Dermis blood vessel endothelial cell (primary cell): ENCODE results near the gene THADA. TPM values are rescaled to one million over a fixed set of nuclear protein-coding genes. Genes with fewer than 3 reads are reported as not detected.
A peak's percentile ranks its signal among the peaks of the same experiment; 100 is the strongest.

Experiments
- DNase-seq: peaks from one replicate; pipeline ENCODE4 v3.0.0; 2010
- total RNA-seq: library from RNA; depleted of rRNA; stranded (reverse); fragments of >200 nt; gene quantifications from 2 replicates; pipeline ENCODE4 v1.2.3, GENCODE V29; 2014

THADA gene
- total RNA-seq, 1 donor from 2014 or later = 26.9 TPM

DNA sequence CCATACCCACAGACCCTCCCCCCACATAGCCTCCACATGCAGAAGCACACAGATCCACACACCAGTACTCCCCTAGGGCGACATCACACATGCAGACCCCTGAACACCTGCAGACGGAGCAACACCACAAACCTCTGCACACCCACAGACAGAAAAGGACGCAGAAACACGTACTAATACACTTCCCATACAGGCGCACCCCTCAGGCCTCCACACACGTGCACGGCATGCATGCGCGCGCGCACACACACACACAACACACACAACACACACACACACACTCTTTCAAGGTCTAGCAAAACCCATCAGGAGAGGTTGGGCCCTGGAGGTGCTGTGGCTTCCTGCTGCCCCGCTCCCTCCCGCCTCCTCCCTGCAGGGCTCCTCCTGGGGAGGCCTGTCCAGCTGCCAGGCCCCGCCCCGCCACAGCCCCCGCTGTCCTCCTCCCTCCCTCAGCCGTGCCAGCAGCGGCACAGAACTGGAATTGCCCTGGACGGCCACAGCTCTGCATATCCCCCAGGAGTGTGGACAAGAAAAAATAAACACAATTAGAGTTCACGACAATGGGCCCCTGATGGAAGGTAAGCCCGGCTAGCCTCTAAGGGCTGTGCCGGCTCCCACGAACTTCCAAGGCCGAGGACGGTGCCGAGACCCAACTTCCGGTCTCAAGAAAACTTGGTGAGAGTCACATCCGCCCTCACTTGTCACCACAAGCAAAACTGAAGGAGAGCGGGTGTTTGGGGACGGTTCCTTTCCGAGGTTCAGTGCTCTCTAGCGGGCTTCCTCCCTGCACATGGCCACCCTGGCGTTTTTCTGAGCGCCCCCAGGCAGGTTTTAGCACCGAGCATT, 376.2 kb downstream of the THADA start:
- peak; percentile 79 for DNase-seq

DNA sequence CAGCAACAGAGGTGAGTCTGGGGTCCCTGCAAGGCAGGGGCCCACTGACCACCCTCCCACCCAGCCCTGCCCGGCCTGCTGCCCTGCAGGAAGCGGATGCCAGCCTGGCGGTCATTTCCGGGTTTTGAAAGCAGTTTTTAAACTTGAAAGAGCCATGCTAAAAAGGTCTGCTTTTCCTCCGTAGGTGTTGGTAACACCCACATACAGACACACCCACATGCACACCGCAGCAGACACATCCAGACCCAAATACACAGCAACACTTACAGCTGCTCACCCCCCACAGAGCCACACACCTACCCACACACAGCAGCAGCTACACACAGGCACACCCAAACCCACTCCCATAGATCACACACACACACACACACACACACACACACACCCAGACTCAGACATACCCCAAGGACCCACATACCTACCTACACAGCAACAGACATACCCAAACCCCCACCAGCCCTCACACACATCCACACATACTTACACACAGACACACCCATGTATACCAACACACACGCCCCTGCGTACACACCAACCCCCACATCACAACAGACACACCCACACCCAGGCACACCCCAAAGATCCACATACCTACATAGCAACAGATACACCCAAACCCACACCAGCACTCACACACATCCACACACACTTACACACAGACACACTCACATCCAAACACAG, 377.0 kb downstream of the THADA start:
- peak; percentile 50 for DNase-seq

DNA sequence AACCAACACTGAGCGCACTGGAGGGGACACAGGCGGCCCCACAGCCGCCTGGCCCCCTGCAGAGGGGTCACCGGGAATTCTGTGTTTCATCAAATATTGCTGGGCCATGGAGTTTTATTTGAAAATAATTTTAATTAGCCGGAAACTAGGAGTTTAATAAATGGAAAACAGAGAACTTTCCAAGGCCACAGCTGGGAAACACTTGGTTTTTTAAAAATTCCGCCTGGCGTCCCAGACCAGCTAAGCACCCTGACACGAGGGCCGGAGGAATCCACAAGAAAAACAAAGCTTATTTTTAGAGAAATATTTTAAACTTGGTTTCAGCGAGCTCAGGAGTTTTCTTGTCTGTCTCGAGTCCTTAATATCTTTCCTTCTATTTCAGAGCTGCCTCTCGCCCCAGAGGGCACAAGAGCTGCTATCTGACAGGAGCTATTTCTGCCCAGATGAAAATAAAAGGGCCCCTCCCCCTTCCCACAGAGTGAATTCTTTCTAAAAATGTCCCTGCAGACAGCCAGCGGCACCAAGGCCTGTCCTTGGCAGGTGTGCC, 377.6 kb downstream of the THADA start:
- DNase-seq = no peak

DNA sequence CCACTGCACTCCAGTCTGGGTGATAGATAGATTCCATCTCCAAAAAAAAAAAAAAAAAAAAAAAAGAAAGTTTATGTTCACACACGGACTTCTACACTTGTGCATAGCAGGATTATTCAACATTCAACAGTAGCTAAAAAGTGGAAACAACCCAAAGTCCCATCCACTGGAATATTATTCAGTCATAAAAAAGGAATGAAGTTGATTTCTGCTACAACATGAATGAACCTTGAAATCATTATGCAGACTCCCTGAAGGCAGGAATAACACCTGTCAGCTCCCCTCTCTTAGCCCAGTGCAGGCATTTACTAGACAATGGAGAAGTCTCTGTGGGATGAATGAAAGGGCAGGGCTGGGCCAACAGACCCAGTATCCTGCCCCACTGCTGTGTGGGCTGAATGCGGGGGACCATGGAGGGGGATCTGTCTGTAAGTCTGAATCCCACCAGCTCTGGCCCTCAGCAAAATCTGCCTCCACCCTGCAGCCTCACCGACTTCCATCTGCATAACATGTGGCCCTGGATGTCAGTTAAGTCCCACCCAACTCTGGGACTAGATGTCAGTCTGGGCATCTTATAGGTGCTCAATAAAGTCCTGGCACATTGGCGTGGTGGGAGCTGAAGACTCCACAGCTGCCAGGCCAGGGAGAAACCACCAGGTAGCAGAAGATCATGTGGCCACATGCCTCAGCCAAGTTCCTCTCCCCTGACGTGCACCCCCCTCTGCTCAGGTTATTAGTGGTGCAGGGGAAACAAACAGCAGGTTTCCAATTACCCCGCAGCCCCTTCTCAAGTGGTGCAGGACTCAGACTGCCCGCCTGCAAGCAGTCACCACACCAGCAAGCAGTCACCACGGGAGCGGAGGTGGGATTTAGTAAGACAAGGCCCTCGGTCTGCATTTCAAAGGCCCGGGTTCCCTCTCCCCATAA, 378.3 kb downstream of the THADA start:
- DNase-seq = no peak

DNA sequence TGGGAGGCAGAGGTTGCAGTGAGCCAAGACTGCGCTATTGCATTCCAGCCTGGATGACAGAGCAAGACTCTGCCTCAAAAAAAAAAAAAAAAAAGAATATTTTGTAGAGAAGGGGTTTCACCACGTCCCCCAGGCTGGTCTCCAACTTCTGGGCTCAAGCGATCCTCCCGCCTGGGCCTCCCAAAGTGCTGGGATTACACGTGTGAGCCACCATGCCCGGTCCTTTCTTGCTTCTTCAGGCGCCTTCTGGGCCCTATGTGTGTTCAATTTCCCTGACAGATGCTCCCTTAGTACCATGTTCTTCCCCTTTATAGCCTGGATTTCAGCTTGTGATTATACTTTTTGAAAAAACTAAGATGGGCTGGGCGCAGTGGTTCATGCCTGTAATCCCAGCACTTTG, 379.2 kb downstream of the THADA start:
- no peak for DNase-seq

DNA sequence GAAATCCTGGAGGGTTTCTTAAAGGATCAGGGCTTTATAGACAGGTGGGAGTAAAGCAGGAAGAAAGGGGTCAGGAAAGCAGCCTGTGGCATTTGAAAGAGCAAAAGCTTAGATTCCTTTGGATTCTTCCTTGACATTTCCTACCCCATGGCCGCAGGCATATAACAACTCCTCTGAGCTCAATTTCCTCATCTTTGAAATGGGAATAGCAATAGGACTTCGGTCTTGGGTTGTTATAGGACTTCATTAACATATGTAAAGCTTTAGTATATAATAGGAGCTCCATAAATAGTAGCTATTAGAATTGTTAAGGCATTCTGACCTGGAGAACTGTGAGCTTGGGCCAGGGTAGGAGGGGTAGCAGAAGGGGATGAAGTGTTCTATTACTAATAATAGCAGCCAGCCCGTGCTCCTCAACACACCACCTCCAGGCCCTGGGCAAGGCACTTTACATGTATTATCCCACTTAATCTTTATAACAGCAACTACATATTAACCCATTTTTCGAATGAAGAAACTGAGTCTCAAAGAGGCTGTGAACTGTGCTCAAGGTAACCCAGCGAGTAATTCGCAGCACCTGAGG, 380.1 kb downstream of the THADA start:
- no peak for DNase-seq

DNA sequence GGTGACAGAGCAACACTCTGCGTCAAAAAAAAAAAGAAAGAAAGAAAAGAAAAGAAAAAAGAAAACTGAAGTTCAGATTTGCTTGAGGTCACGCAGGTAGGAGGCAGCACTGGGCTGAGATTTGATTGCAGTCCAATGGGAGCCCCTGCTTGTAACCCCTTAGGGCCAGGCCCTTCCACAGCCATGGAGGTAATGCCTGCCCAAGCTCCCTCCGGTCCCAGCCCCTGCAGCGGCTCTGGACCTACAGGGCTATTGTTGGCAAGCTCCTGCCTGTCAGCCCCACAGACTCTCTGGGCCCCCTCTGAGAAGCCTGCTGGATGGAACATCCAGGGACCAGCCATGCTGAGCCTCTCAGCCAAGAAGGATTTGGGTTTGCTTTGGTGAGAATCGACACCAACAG, 381.6 kb downstream of the THADA start:
- no peak for DNase-seq

DNA sequence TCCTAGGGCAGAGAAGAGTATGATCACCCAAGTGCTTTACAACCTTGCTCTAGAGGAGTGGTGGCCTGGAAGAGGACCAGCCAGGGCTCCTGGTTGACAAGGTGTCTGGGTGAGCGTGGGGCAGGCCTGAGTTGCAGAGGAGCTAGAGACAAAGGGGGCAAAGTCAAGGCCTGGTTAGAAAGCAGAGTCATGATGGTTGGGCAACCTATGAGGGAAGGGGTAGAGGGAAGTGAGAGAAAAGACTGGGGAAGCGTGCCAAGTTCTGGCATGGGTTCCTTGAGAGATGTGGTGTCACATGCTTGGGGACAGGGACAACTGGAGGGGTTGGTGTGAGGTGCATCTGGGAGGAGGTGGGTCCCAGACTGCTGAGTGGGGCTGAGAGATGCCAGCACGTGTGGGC, 382.9 kb downstream of the THADA start:
- no peak for DNase-seq

DNA sequence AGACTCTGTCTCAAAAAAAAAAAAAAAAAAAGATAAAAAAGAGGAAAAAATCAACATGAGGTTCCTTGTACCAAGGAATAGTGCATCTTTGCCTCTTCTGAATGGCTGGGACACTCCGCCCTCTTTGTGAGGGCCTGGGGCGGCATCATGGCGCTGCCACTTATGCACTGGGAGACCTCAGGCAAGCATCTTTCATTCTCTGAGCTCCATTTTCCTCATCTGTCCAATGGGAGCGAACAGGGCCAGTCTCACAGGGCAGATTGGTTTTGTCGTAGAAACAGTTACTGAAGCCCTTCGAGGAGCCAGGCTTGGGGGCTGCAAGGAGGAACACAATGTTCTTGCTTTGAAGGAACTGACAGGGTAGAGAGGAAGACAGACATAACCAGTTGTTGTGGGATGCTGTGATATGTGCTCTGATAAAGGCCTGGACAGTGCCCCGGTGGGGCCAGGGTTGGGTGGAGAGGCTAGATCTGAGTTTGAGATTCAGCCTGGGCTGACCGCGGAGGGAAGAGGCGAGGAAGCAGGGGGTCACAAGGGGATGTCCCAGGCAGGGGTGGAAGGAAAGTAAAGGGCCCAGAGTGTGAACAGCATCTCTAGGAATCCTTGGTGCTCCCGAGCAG, 383.5 kb downstream of the THADA start:
- no peak for DNase-seq

DNA sequence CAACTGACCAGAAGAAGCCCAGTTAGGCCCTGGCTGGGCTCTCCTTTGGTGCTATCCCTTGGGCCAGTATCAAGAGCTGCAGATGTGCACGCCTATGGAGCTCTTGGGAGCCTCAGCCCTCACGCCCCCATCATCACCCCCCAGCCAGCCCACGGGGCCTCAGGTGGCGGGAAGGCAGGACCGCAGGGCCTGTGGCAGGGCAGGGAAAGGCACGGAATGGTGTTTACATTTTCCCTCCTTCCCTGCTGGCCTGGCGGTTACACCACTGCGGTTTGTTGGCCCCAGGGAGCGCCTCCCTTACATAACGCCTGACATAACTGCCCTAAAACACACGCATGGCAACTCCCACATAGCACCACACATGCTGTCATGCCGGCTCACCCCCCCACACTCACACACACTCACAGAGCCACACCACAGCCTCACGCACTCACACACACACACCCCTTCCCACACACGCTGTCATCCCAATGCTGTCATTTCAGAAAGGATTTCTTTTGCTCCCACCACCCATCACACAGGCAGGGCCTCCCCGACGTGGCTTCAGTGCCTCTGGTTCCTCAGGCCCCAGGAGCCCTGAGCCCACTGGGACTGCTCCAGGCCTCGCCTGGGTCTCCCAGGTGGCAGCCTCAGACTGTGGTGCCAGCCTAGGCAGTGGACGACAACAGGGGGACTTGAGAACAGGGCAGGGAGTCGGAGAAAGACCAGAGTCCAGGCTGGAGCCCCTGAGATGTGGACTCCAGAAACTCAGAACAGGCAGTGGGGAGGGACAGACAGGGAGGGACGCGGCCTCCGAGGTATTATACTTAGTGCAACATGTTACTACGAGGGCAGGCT, 385.2 kb downstream of the THADA start:
- no peak for DNase-seq

DNA sequence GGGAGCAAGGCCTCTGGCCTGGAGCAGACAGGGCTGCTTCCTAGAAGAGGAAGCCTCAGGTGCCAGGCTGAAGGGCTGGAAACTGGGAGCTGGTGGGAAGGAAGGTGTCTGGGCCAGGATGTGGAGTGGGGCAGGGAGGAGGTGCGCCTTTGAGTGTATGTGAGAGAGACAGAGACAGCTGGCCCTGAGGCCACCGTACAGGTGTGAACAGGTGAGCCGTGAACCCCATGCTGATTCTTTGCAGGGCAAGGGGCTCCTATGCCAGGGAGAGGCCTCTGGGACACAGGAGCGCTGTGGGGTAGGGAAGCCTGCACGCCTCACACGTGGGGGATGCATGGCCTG, 385.7 kb downstream of the THADA start:
- no peak for DNase-seq

DNA sequence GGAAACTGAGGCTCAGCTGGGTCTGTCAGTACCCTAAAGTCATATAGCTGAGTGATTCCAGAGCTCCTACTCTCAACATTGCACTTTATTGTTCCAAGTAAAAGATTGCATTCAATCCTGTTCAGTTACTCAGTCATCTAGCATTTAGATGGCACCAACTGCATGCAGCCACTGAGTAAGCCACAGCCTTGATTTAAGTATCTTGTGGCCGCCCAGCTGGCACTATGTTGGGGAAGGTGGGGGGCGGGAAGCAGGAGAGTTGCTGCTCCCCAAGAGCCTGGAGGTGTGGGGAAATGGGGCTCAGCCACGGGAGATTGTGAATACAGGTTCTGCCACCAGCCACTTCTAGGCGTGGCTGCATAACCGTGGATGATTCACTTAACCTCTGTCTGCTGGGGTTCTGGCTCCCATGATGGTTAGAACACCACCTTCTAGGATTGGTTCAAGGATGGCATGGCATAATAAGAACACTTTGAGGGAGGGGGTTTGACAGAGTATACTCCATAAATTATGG, 386.6 kb downstream of the THADA start:
- DNase-seq = no peak

DNA sequence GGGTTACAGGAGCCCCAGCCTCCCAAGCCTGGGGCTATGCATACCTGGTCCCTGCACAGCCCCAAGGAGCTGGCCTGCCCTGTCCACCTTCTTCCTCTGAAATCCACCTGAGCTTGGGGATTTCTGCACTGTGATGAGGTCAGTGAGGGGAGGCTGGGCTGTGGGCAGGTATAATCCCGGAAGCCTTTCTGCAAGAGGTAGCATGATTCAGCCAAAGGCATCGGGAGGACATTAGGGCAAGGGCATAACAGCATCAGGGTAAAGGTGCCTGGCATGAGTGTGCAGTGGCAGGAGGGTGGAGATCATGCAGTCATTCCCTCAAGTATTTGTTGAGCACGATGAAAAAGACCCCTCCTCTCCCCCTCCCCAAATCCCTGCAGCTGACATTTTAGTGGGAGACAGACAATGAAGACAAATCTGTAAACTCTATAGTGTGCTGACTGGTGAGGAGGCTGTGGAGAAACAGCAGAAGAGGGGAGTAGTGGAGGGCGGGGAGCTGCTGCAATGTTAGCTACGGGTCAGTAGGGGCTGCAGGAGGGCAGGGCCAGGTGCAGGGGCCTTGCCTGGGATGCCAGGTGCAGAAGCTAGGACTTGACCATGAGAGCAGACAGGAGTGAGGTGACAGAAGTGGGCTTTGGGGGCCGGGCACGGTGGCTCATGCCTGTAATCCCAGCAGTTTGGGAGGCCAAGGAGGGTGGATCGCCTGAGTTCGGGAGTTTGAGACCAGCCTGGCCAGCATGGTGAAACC, 388.1 kb downstream of the THADA start:
- no peak for DNase-seq

DNA sequence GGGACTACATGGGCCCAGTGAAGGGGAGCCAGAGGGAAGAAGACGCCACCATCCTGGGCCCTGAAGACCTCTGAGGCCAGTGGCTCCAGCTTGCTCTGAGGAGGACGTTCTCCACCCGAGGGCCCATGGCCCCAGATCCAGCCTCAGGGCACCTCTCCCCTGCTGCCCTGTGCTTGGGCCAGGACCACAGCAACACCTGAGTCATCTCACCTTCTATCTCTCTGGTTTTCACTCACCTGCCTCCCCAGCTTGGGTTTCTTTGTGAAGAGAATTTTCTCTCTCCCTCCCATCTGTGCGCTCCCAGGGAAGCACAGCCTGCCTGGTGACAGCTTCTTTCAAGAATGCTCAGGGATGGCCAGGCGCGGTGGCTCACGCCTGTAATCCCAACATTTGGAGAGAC, 389.2 kb downstream of the THADA start:
- no peak for DNase-seq

DNA sequence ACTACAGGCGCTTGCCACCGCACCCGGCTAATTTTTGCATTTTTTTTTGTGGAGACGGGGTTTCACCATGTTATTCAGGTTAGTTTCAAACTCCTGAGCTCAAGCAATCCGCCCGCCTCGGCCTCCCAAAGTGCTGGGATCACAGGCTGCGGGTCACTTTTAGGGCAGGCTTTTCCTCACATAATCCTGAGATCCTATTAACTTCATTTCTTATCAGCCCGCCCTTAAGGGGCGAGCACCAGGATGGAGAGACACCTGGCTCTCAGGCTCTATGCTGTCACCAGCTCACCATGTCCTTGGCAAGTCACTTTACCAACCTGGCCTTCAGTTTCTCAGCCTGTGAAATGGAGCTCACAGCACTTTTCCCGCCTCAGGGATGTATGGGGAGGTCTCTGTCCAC, 392.5 kb downstream of the THADA start:
- DNase-seq = no peak

DNA sequence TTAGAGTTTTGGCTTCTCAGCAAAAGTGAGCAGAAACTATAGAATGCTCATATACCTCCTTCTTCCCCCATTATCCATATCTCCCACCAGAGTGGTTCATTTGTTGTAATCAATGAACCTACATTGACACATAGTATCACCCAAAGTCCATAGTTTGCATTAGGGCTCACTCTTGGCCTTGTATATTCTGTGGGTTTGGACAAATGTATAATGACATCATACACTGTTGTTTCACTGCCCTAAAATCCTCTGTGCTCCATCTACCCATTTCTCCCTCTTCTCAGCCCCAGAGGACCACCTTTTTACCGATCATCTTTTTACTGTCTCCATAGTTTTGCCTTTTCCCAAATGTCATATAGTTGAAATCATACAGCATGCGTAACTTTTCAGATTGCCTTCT, 393.5 kb downstream of the THADA start:
- DNase-seq = no peak

DNA sequence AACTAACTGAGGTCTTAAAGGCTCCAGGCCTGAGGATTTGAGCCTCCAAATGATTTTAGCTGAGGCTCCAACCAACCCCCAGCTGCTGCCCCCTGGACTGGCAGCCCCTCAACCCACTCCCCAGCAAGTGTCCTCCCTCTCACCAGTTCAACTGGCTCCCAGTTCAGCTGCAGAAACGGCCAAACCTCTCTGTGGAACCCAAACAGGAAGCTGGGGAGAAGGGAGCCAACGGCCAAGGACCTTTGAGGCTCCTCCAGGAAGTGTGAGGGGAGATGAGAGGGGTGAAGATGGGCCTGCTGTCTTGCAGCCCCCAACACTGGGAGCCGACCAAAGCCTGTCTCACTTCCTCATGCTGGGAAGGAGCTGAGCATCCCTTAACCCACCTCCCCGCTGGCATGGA, 394.3 kb downstream of the THADA start:
- DNase-seq = no peak

DNA sequence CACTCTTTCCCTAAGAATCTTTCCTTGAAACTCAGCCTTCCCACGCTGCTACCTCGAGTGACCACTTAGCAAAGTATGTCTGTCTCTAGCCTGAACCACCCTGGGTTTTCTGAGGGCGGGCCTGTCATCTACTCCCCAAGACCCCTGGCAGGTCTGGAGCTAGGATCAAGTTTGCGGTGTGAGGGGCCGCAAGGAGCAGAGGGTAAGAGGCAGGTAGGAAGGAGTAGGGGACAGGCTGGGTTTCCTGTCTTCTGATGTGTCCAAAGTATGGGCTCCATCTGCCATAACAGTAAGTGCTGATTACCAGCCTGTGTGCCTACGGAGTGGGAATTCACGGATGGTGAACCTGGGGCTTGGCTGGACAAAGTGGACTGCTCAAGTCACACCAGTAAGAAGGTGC, 394.8 kb downstream of the THADA start:
- no peak for DNase-seq

DNA sequence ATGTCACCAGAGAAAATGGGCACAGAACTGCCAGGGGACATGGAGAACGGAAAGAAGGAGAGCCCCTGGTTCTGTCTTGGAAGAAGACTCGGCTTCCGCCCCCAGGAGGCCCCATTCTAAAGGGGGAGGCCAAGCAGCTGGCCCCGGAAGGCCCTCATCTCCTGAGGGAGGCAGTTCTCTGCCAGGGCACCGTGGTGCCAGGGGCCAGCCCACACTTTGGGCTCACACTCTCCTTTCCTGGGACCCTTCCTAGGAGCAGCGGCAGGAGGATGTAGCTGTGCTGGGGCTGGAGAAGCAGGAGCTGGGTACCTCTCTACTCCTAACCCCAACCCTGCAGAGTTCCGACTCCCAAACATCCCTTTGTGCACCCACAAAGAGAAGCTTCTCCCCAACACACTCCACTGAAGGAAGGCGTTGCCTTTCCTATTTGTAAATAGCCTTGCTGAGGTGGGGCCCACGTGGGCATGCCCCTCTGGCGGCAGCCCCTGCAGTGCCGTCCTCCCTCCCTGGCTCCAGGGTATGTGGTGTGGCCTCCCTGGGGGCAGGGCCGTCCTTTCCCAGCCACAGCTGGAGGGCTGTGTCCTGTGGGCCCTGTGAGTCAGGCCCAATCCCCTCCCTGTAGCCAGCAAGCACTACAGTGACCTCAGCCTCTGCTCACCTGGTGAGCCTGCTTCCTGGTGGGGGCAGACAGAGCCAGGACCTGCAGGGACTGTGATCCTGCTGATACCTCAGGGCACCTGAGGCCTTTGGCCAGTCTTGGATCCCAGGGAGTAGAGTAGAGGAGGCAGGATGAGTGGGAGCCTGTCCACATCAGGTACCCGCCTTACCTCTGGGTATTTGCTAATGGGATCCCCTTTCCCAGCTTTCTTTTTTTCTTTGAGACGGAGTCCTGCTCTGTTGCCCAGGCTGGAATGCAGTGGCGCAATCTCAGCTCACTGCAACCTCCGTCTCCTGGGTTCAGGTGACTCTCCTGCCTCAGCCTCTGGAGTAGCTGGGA, 396.0 kb downstream of the THADA start:
- no peak for DNase-seq
